Daoy (cell line): ENCODE measurements around the gene PPP1R9B. TPM values are rescaled to one million over a fixed set of nuclear protein-coding genes. Genes with fewer than 3 reads are reported as not detected.

Experiments
- DNase-seq: peaks from one replicate; pipeline ENCODE4 v3.0.0-alpha.2; 2015; ENCODE audit warnings: low read depth
- total RNA-seq: library from RNA; depleted of rRNA; stranded (reverse); fragments of >200 nt; shearing (Covaris generic); gene quantifications from 2 replicates; pipeline ENCODE4 v1.2.3, GENCODE V29; 2014

Gene PPP1R9B
- total RNA-seq, 1 experiment from 2014 or later = 36.3 TPM

DNA sequence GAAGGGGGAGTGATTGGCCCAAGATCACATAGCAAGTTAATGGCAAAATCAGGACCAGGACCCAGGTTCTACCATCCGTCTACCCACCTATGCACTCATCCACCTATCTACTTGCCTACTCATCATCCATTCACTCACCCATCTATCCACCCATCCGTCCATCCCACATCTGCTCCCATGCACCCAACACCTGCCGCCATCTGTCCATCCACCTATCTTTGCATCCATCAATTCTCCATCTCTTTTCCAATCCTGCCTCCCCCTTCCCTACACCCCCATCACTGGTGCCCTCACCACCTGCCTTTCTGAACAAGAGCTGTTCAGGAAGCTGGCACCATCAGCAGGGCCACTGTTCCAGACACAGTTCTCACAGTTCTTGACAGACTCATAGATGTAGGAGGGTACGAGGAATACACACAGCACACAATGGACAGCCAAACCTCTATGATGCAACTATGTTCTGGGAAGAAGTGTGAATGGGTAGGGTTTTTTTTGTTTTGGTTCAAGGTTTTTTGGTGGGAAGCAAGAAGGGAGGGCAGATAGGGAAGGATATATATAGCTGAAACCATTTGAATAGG, 25.0 kb downstream of the PPP1R9B start:
- DNase-seq = no peak

- no peak for DNase-seq
Measured at GRCh38 chr17:50123649-50124349, 26.7 kb downstream of the PPP1R9B start.

GRCh38 chr17:50122945-50123344, 27.5 kb downstream of the PPP1R9B start:
- DNase-seq = no peak

DNA sequence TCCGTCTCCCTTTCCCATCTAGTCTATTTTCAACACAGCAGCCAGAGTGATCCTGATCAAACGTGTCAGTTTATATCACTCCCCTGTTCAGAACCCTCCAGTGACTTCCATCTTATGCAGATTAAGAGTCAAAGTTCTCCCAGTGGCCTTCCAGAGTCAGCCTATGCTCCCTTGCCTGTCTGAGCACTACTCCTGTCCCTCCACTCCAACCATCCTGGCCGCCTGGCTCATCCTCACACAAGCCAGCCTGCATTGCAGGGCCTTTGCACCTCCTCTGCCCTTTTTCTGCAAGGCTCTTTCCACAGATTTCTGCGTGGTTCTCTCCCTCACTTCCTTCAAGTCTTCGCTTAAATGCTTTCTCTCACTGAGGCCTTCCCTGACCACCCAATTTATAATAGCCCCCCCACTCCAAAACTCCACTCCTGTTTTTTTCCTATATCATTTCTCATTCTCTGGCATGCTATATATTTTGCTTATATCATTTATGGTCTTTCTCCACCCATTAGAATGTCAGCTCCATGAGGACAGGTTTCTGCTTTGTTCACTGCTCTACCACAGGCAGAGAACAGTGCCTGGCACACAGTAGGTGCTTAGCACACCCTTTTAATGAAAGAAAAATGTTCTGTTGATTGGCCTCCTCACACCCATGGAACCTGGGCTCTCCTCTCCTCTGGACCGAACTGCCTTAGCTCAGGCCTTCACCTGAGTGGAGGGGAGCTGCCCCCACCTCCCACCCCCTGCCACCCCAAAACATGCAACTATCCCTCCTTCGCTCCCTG, 29.8 kb downstream of the PPP1R9B start:
- no peak for DNase-seq

GRCh38 chr17:50118828-50119218, 31.7 kb downstream of the PPP1R9B start:
- no peak for DNase-seq

DNA sequence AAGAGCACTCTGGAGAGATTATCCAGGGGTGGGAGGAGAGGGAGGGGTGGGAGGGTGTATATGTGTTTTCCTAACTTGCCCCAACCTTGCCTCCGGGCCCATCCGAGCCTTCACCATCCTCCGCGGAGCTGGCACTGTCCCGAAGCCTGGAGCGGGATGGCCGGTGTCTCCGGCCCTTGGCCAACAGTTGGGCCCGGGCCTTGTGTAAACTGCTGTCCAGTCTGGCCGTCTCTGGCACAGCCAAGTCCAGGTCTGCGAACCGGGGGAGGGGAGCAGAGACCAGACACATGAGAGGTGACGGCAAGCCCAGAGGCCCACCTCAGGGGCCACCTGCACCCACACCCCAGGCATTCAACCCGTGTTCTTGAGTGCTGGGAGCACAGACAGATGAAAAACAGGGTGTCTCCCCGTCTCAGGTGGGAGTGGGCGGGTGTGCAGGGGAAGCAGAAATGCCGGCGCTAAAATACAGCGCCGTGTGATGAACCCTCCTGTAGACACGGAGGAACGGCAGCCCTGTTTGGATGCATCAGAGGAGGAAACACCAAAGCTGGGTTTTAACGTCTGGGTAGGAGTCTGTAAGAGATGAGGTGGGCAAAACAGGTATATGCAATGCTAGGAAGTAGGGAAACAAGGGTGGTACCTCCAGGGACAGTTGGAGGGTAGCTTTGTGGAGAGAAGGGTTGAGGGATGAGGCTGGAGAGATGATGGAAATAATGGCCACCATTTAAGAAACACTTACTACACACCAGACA, 32.2 kb downstream of the PPP1R9B start:
- DNase-seq = no peak

GRCh38 chr17:50117202-50118051, 33.0 kb downstream of the PPP1R9B start:
- peak; percentile 52 for DNase-seq

DNA sequence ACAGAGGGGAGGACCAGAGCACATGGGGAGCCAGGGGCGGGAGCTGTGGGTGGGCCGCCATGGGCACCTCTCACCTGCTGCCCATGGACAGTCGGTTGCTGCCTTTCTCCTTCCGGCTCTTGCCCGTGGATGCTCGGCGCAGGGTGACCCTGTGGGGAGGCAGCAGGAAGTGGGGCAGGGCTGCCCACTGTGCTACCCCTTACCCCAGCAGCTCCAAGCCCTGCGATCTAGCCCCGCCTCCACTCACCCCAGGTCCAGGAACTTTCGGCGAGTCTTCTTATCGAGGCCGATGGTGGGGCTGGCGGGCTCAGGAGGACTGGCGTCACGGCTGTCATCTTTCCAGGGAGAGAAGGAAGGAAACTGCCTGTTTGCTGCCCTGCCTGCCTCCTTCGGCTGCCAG, 34.7 kb downstream of the PPP1R9B start:
- no peak for DNase-seq

DNA sequence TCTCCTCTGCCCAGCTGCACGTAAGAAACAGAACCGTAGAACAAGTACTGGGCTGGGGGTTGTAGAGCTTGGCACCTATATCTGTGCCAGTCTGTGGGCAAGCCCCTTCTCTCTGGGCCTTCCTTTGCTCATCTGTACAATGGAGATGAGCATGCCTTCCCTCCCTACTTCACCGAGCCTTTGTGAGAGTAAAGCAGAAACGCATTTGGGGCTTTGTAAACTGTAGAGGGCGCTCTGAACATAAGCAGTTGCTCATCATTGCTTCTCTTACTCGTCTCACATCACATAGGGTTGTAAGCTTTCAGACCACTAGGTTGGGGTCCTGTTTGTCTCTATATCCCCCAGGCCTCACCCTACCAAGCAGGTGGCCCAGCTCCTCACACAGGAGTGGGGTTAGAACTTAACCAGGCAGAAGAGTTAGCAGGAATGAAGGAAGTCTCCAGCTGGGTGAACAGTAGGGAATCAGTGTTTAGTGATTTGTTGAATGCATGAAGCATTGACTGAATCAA, 35.6 kb downstream of the PPP1R9B start:
- DNase-seq = peak; percentile 38

DNA sequence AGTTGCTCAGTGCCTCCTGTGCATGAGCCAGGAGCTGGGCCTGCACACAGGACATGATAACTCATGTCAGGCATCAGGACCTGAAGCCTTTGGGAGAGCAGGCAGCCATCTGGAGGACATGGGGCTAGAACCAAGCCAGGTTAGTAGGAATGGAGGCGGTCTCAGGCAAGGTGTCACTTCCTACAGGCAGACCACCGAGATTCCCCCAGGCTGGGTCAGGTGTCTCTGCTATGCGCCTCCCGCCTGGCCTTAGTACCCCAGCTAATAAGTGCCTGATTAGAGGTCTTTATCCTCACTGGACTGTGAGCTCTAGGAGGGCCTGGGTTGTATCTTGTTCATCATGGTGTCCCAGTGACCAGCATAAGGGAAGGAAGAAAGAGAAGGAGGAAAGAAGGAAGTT, 36.1 kb downstream of the PPP1R9B start:
- no peak for DNase-seq

DNA sequence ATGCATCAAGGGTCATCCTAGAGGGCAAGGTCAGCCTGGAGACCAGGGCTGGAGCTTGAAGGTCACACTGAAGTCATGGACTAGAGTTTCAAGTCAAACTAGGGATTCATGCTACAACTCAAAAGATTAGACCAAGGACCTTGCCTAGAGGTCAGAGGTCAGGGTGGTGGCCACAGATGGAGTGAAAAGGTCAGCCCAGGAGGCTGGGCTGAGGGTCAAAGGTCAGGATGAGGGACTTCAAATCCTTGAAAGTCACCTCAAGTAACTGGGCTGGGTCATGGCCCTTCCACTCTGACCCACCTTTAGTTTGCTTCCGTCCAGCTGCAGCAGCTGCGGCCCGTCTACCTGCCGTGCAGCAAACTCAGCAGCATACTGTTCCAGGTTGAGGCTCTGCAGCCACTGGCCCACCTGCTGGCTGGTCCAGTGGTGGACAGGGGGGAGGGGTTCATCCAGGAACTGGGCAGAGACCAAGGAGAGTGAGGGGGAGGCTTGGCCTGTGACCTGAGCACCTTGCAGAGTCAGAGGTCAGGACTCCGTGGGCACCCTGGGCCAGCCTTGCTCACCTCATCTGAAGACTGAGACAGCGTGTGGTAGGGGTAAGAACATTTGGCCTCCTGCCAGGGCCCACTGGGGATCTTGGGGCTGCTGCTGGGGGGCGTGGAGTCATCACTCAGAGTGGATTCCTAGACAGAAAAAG, 36.7 kb downstream of the PPP1R9B start:
- no peak for DNase-seq

DNA sequence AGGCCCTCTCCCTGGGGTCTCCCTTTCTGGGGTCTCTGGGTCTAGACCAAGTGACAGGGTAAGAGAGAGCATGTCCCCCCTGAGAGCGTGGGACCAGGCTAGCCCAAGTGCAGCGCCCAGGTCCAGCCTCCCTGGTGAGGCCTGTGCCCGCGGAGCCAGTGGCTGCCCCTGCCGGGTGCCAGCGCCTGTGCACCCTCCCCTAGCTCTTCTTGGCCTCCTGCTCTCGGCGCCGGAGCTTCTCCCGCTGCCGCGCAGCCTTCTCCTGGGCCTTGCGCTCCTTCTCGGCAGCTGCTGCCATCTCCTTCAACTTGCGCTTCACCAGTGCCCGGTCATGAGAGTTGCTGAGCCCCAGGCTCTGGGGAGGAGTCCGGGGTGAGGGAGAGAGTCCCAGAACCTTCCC, 37.8 kb downstream of the PPP1R9B start:
- no peak for DNase-seq

DNA sequence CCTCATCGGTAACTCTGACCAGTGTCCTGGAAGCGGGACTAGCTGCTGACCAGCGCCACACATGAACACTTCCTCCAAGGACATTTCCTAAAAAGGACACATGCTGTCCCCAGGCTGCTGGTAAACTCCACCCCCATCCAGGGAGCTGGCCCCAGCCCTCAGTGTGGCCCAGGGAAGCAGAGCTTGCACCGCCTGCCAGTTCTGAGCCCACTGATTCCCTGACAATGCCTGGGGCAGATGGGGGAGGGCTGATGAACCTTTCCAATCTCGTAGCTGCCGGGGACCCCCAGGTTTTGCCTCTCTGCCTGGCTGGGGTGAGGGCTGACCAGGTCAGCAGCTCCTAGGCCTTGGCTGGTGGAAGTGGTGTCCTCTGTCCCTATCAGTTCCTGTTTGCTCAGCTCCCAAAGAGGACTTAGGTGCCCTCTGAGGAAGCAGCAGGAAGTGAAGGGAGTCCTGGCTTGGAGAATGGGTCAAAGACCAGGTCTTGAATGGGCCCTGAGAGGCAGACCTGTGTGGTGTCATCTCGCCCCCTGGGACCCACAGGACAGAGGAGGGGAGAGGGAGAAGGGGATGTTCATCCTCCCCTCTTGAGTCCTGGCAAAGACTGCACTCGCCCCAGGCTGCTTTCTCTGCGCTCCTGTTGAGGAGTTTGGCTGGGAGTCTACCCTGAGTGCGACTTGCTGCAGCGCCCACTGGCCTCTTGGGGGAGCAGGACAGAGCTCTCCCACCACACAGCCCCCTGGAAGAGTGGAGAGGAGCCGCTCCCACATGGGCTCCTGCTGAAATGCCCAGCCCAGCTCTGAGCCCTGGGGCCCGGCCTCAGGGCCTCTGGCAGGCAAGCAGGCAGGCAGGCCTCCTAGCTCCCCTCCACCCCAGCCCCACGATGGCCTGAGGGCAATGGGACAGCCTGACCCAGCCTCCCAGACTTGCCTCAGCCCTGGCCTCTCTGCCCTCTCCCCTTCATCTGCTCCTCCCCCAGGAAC, 38.5 kb downstream of the PPP1R9B start:
- DNase-seq = no peak

DNA sequence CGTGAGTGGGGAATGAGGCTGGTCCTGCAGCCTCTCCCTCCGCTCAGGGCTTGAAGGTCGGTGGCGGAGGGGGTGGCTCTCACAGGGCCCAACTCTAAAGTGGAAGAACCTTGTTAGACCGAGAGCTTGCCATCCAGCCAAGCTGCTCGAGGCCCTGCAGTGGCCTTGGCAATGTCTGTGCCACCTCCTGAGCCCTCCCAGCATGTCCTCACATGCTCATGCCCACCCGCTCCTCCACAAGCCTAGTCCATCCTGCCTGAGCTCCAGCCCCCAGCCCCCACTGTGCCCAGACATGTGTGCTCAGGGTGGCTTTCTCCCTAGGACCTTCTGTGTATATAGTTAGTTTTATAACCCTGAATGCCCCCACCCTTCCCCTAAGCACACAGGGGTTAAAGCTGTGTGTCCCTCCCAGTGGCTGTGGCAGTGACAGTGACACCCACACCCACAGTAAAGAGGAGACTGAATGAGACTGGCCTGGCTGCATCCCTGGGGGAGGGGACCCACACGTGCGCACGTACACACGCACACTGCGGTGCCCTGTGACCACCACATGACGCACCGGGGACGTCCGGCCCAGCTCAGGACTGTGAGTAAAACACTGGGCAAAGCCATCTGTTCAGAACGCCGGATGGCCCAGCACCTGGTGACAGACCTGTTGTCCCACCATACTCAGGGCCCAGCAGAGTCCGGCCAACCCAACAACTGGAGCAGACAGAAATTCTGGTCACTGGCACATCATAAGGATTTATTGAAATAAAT, 39.7 kb downstream of the PPP1R9B start:
- DNase-seq = no peak

DNA sequence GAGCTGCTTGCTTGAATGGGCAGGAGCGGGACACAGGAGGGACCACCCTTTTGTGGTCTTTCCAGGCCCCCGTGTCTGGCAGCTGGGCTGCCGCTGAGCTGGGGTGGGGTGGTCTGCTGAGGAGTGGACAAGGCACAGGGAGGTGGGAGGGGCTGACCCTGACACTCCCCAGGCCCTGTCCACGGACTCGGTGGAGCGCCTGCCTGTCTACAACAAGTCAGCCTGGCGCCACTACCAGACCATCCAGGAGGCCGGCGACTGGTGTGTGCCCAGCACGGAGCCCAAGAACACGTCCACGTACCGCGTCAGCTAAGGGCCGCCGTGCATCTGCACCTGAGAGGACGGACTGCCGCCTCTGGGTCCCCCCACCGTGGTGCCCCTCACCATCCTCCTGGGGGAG, 40.7 kb downstream of the PPP1R9B start:
- DNase-seq = no peak

GRCh38 chr17:50109207-50109606, 41.3 kb downstream of the PPP1R9B start:
- DNase-seq = no peak

DNA sequence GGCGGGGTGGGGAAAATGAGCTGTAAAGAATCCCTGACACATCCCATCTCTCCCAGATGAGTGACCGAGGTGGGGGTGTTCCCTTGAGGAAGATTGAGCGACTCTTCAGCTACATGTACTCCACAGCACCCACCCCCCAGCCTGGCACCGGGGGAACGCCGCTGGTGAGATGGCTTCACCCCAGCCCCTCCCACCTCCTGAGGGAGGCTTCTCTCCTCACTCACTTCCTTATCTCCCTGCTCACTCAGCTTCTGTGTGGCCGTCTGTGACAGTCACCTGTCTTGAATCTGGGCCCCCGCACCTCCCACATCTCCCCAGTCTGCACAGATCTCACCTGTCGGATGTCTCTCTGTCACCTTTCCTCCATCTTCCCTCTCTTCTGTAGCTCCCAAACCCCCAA, 41.9 kb downstream of the PPP1R9B start:
- DNase-seq = no peak

GRCh38 chr17:50107790-50108414, 42.6 kb downstream of the PPP1R9B start:
- peak; percentile 54 for DNase-seq
